AG10803 (cell line): ENCODE data around the gene GNA15.
"Not testable (repeated sequence)": the region's sequence is repeated elsewhere in the genome, so short reads cannot be mapped to it uniquely, and the experiment has no call there.

ENCODE experiments used
- DNase-seq: peaks from one replicate; pipeline ENCODE4 v3.0.0; 2010; ENCODE audit warnings: low read depth
- H3K4me3 ChIP-seq: 2 replicates; pipeline ENCODE4 v1.5.1; 2011; ENCODE audit warnings: mild to moderate bottlenecking, low read length, control low read depth
- CTCF ChIP-seq: conservative IDR thresholded peaks from 2 replicates; pipeline ENCODE4 v1.5.1; 2011; ENCODE audit warnings: mild to moderate bottlenecking, low read length, control low read depth, inconsistent platforms

GNA15 gene

DNA sequence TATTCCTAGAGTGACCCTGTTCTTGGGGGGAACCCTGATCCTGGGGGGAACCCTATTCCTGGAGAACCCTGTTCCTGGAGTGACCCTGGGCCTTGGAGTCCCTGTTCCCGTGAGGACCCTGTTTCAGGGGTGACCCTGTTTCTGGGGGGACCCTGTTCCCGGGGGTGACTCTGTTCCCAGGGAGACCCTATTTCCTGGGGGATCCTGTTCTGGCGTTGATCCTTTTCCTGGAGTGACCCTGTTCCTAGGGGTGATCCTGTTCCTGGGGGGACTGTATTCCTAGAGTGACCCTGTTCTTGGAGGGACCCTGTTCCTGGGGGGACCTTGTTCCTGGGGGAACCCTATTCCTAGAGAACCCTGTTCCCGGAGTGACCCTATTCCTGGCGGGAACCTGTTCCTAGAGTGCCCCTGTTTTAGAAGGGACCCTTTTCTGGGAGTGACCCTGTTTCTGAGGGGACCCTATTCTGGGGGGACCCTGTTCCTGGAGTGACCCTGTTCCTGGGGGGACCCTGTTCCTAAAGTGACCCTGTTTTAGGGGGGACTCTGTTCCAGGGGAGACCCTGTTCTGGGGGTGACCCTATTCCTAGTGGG is 15.0 kb downstream of the GNA15 start:
- no peak for TF ChIP-seq CTCF
- no peak for DNase-seq
- no peak overlapping the region for H3K4me3 ChIP-seq

- no peak for TF ChIP-seq CTCF
- DNase-seq, result no peak
- no peak overlapping the region for H3K4me3 ChIP-seq
Measured at GRCh38 chr19:3151563-3152418, 16.0 kb downstream of the GNA15 start.

DNA sequence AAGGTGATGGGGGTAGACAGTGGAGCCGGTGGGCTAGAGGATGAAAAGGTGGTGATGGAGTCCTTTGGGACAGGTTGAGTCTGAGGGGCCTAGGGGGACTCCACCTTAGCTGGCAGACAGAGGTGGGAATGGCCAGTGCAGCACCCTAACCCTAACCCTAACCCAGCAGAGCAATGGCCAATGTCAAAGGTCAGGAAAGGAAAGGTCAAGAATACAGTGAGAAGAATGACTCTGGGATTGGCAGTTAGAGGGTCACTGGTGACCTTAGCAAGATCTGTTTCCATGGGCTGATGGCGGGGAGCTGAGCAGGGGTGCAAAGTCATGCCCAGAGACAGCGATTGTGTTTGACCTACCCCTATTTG is 16.6 kb downstream of the GNA15 start:
- TF ChIP-seq CTCF, result no peak
- DNase-seq, result no peak
- no peak overlapping the region for H3K4me3 ChIP-seq

DNA sequence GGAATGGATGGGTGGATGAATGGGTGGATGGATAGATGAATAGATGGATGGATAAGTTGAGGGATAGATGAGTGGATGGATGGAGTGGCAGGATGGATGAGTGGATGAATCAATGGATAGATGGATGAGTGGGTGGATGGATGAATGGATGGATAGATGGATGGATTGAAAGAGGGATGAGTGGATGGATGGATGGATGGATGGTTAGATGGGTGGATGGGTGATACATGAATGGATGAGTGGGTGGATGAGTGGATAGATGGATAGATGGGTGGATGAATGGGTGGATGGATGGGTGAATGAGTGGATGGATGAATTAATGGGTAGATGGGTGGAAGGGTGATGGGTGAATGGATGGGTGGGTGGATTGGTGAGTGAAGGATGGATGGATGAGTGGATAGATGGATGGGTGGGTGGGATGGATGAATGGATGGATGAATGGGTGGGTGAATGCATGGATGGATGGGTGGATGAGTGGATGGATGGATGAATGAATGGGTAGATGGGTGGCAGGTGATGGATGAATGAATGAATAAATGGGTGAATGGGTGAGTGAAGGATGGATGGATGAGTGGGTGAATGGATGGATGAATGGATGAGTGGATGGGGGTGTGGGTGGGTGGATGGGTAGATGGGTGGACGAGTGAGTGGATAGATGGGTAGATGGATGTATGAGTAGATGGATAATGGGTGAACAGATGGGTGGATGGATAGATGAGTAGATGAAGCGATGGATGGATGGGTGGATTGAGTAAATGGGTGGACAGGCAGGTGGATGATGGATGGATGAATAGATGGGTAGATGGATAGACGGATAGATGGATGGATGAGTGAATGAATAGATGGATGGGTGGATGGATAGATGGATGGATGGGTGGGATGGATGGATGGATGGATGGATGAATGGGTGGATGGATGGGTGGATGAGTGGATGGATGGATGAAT is 17.7 kb downstream of the GNA15 start:
- no peak for DNase-seq
- H3K4me3 ChIP-seq, result no peak overlapping the region
- no peak for TF ChIP-seq CTCF

GRCh38 chr19:3154447-3154846 is 18.6 kb downstream of the GNA15 start:
- not testable (repeated sequence) for DNase-seq, H3K4me3 ChIP-seq

DNA sequence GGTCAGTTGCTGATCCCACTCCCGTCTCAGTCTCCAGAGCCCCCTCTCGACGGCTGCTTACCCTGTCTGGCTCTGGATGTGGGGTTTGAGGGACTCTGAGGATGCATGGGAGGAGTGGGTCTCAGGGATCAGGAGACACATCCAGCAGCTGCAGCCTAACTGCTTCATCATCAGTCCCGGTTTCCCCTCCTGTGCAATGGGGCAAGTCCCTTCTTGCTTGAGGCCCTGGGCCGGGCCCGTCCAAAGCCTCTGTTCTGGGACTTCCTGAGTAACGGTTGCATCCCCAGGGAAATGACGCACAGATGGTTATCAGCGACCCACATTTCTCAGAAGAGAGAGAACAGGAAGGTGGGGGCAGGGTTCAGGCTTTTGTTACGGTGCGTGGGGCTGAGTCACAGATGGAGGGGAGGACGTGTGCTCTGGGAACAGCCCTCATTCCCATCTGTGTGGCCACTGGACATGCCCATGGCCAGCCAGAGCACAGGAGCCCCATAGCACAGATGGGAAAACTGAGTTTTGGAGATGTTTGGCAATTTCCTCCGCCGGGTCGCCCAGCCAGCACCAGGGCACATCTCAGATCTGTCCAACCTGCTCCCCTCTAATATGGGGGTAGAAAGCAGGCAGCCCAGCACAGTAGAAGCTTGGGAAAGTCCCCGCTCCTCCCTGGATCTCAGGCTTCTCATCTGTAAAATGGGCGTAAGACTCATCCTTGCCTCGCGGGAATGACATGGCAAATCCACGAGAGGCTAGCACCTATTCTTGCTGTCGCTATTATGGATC is 19.3 kb downstream of the GNA15 start:
- H3K4me3 ChIP-seq, result peak overlapping the region; percentile 22; the same call in 1 of the 2 replicates
- TF ChIP-seq CTCF, result no peak
- peak; percentile 99 for DNase-seq
